Neural cell (in vitro differentiated cells): ENCODE measurements around the gene SLC41A1. TPM values are rescaled to one million over a fixed set of nuclear protein-coding genes. Genes with fewer than 3 reads are reported as not detected.

Experiments used
- H2AFZ ChIP-seq: fragments of 200-600, 300-800 bp; sonication (generic), shearing (Covaris generic); 2 replicates; pipeline ENCODE4 v1.6.0; 2014; ENCODE audit warnings: low read depth, mild to moderate bottlenecking, antibody characterized with exemption, low read length, moderate library complexity
- H3F3A ChIP-seq: fragments of 200-600 bp; shearing (Covaris generic); 2 replicates; pipeline ENCODE4 v1.6.1; 2016; ENCODE audit warnings: mild to moderate bottlenecking, moderate library complexity, mixed read lengths, antibody characterized with exemption, low read length; ENCODE audit not compliant: insufficient read depth, poor library complexity, severe bottlenecking
- H3K27ac ChIP-seq: fragments of 200-600, 300-800 bp; sonication (generic), shearing (Covaris generic); 2 replicates; pipeline ENCODE4 v1.5.1; 2014; ENCODE audit warnings: mild to moderate bottlenecking, low read length, moderate library complexity
- H3K27me3 ChIP-seq: fragments of 300-800, 200-600 bp; sonication (generic), shearing (Covaris generic); 2 replicates; pipeline ENCODE4 v1.6.0; 2014; ENCODE audit warnings: mild to moderate bottlenecking, low read depth, low read length, moderate library complexity; ENCODE audit not compliant: insufficient read depth
- H3K36me3 ChIP-seq: fragments of 300-800, 200-600 bp; sonication (generic), shearing (Covaris generic); 2 replicates; pipeline ENCODE4 v1.5.1; 2014; ENCODE audit warnings: mild to moderate bottlenecking, antibody characterized with exemption, low read length, moderate library complexity; ENCODE audit not compliant: insufficient read depth
- H3K4me2 ChIP-seq: fragments of 300-800, 200-600 bp; sonication (generic), shearing (Covaris generic); 2 replicates; pipeline ENCODE4 v1.6.0; 2014; ENCODE audit warnings: mild to moderate bottlenecking, low read length
- H3K4me3 ChIP-seq: fragments of 300-800, 200-600 bp; sonication (generic), shearing (Covaris generic); 2 replicates; pipeline ENCODE4 v1.5.1; 2014; ENCODE audit warnings: mild to moderate bottlenecking, low read length, moderate library complexity
- H3K79me2 ChIP-seq: fragments of 200-600 bp; shearing (Covaris generic); replicated peaks from 2 replicates; pipeline ENCODE4 v1.6.0; 2014; ENCODE audit warnings: mild to moderate bottlenecking, low read length, moderate library complexity; ENCODE audit not compliant: insufficient read depth
- H3K9ac ChIP-seq: fragments of 300-800, 200-600 bp; sonication (generic), shearing (Covaris generic); 2 replicates; pipeline ENCODE4 v1.6.1; 2016; ENCODE audit warnings: mild to moderate bottlenecking, low read length, mixed read lengths
- H3K9me2 ChIP-seq: fragments of 200-600 bp; shearing (Covaris generic); 2 replicates; pipeline ENCODE4 v1.6.1; 2016; ENCODE audit warnings: mild to moderate bottlenecking, low read length, mixed read lengths; ENCODE audit not compliant: insufficient read depth
- H3K9me3 ChIP-seq: fragments of 200-600, 300-800 bp; sonication (generic), shearing (Covaris generic); 2 replicates; pipeline ENCODE4 v1.6.1; 2016; ENCODE audit warnings: mild to moderate bottlenecking, mixed run types, low read length, moderate library complexity, mixed read lengths
- H4K20me1 ChIP-seq: fragments of 200-600 bp; shearing (Covaris generic); 2 replicates; pipeline ENCODE4 v1.6.1; 2016; ENCODE audit warnings: mild to moderate bottlenecking, mixed run types; ENCODE audit not compliant: insufficient read depth
- EP300 ChIP-seq: fragments of 450-650 bp; conservative IDR thresholded peaks from 2 replicates; pipeline ENCODE4 v1.6.1; 2014; ENCODE audit warnings: antibody characterized with exemption, mild to moderate bottlenecking, moderate library complexity; ENCODE audit not compliant: poor library complexity, severe bottlenecking
- EZH2 ChIP-seq: fragments of 200-600, 300-800 bp; shearing (Covaris generic), sonication (generic); IDR thresholded peaks from 2 replicates; pipeline ENCODE4 v1.6.1; 2014; ENCODE audit warnings: antibody characterized with exemption, low read length, borderline replicate concordance, mild to moderate bottlenecking; ENCODE audit not compliant: insufficient read depth, poor library complexity, severe bottlenecking
- MXI1 ChIP-seq: fragments of 450-650 bp; conservative IDR thresholded peaks from 2 replicates; pipeline ENCODE4 v1.6.1; 2014; ENCODE audit warnings: antibody characterized with exemption, mild to moderate bottlenecking; ENCODE audit not compliant: poor library complexity, severe bottlenecking
- POLR2AphosphoS5 ChIP-seq: IDR thresholded peaks from 2 replicates; pipeline ENCODE4 v1.6.1; 2012
- RAD21 ChIP-seq: fragments of 450-650 bp; conservative IDR thresholded peaks from 2 replicates; pipeline ENCODE4 v1.6.1; 2014; ENCODE audit warnings: antibody characterized with exemption, mild to moderate bottlenecking, moderate library complexity
- REST ChIP-seq: IDR thresholded peaks from 2 replicates; pipeline ENCODE4 v1.6.1; 2012; ENCODE audit warnings: borderline replicate concordance
- SMC3 ChIP-seq: fragments of 450-650 bp; conservative IDR thresholded peaks from 2 replicates; pipeline ENCODE4 v1.6.1; 2014; ENCODE audit warnings: antibody characterized with exemption, mild to moderate bottlenecking, moderate library complexity; ENCODE audit not compliant: poor library complexity
- TAF1 ChIP-seq: IDR thresholded peaks from 2 replicates; pipeline ENCODE4 v1.6.1; 2012; ENCODE audit warnings: low read depth
- polyA plus RNA-seq: library from polyadenylated mRNA; depleted of rRNA; stranded (reverse); fragments of >200 nt; gene quantifications from 2 replicates; pipeline ENCODE4 v1.2.3, GENCODE V29; 2014
- TF ChIP-seq, protein P1 (sequence below): fragments of 450-650 bp; IDR thresholded peaks from 2 replicates; pipeline ENCODE4 v1.5.1; 2014; ENCODE audit warnings: antibody characterized with exemption, mild to moderate bottlenecking, moderate library complexity; ENCODE audit not compliant: poor library complexity, severe bottlenecking

Gene SLC41A1
- polyA plus RNA-seq, 1 donor from 2014 or later: 4.2 TPM

DNA sequence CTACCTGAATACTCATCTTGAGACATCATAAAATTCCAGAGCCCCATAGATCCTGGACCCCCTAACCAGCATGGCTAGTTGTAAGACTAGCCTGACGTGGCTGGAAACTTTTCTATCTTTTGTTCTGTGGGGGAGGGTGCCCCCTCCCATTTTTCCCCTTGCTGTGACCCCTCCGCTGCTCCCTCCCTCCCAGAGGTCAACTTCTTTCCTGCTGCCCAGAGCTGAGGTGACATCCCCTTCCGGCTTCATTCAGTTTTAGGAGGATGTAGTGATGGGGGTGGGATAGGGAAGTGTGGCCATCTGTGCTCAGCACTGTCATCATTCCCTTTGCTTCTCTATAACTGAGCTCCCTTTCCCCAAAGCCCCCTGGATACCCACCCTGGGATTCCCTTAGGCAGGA is 4.4 kb upstream of the SLC41A1 start:
- Histone ChIP-seq H3K9me3 (no peaks in the 10 kb centered on the region), H3K4me3 (no peak overlapping the region), H3K9me2 (no peaks in the 10 kb centered on the region), H2AFZ (no peak overlapping the region), H3F3A (no peaks in the 10 kb centered on the region), H3K27me3 (no peaks in the 10 kb centered on the region), H4K20me1 (no peaks in the 10 kb centered on the region), H3K27ac (no peak overlapping the region), H3K36me3 (no peaks in the 10 kb centered on the region), H3K79me2 (no peaks in the 10 kb centered on the region), H3K4me2 (no peak overlapping the region), H3K9ac (no peak overlapping the region)
- TF ChIP-seq EP300 (no peak), TAF1 (no peak)
- TF ChIP-seq, protein P1, sequence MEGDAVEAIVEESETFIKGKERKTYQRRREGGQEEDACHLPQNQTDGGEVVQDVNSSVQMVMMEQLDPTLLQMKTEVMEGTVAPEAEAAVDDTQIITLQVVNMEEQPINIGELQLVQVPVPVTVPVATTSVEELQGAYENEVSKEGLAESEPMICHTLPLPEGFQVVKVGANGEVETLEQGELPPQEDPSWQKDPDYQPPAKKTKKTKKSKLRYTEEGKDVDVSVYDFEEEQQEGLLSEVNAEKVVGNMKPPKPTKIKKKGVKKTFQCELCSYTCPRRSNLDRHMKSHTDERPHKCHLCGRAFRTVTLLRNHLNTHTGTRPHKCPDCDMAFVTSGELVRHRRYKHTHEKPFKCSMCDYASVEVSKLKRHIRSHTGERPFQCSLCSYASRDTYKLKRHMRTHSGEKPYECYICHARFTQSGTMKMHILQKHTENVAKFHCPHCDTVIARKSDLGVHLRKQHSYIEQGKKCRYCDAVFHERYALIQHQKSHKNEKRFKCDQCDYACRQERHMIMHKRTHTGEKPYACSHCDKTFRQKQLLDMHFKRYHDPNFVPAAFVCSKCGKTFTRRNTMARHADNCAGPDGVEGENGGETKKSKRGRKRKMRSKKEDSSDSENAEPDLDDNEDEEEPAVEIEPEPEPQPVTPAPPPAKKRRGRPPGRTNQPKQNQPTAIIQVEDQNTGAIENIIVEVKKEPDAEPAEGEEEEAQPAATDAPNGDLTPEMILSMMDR: no peak

DNA sequence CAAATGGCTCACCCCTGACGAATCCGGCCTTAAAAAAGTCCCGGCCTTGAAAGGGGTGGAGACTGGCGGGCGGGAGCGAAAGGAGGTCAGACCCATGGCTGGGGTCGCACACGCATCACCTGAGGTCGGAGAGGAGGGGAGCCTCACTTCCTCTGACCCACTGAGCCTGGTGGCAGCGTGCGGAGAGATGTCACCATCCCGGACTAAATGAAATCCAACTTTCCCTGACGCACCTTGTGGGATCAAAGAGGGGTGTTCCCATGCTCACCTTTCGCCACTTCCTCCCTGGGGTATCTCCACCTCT is 709 bp upstream of the SLC41A1 start:
- Histone ChIP-seq H3K4me3 (peak overlapping the region; percentile 94), H3K4me2 (peak overlapping the region; percentile 56), H3K27me3 (no peaks in the 10 kb centered on the region), H3K79me2 (no peaks in the 10 kb centered on the region), H3K27ac (peak overlapping the region; percentile 20), H3F3A (no peaks in the 10 kb centered on the region), H4K20me1 (no peaks in the 10 kb centered on the region), H3K9ac (peak overlapping the region; percentile 65), H3K9me3 (no peaks in the 10 kb centered on the region), H2AFZ (peak overlapping the region; percentile 82), H3K9me2 (no peaks in the 10 kb centered on the region), H3K36me3 (no peaks in the 10 kb centered on the region)
- no peak for TF ChIP-seq REST
- no peak for TF ChIP-seq MXI1
- no peak for TF ChIP-seq EZH2
- TF ChIP-seq RAD21: no peak
- TF ChIP-seq, protein P1: no peak
- TF ChIP-seq TAF1: no peak
- no peak for TF ChIP-seq POLR2AphosphoS5
- TF ChIP-seq EP300: no peak
- TF ChIP-seq SMC3: no peak
